Activated gamma-delta T cell treated with Interleukin-2 at 50 U/mL for 16 hours (primary cell): Measurements from ENCODE around the gene PTPN11.
"Not testable (repeated sequence)": the region's sequence is repeated elsewhere in the genome, so short reads cannot be mapped to it uniquely, and the experiment has no call there.

ENCODE experiments used
- DNase-seq: peaks from one replicate; pipeline ENCODE4 v3.0.0-alpha.2; 2020

Gene PTPN11

GRCh38 chr12:112518365-112518735 is 99.6 kb downstream of the PTPN11 start:
- DNase-seq: no peak

DNA sequence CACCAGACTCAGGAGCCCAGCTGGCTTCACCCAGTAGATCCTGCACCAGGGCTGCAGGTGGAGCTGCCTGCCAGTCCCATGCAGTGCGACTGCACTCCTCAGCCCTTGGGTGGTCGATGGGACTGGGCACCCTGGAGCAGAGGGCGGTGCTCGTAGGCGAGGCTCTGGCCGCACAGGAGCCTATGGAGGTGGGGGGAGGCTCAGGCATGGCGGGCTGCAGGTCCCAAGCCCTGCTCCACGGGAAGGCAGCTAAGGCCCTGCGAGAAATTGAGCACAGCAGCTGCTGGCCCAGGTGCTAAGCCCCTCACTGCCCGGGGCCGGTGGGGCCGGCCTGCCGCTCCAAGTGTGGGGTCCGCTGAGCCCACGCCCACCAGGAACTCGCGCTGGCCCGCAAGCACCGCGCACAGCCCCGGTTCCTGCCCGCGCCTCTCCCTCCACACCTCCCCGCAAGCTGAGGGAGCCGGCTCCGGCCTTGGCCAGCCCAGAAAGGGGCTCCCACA is 101.1 kb downstream of the PTPN11 start:
- not testable (repeated sequence) for DNase-seq

GRCh38 chr12:112523856-112524255 is 105.1 kb downstream of the PTPN11 start:
- DNase-seq: no peak

DNA sequence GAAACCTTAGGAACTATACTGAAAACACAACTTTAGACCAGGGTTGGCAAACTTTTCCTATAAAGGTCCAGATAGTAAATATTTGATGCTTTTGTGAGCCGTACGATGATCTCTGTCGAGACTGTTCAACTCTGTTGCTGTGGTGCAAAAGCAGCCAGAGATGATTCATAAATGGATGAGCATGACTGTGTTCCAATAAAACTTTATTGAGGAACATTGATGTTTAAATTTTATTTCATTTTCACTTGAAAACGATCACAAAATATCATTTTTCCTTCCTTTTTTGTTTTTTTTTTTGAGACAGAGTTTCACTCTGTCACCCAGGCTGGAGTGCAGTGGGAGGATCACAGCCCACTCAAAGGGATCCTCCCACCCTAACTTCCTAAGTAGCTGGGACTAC is 105.5 kb downstream of the PTPN11 start:
- no peak for DNase-seq

DNA sequence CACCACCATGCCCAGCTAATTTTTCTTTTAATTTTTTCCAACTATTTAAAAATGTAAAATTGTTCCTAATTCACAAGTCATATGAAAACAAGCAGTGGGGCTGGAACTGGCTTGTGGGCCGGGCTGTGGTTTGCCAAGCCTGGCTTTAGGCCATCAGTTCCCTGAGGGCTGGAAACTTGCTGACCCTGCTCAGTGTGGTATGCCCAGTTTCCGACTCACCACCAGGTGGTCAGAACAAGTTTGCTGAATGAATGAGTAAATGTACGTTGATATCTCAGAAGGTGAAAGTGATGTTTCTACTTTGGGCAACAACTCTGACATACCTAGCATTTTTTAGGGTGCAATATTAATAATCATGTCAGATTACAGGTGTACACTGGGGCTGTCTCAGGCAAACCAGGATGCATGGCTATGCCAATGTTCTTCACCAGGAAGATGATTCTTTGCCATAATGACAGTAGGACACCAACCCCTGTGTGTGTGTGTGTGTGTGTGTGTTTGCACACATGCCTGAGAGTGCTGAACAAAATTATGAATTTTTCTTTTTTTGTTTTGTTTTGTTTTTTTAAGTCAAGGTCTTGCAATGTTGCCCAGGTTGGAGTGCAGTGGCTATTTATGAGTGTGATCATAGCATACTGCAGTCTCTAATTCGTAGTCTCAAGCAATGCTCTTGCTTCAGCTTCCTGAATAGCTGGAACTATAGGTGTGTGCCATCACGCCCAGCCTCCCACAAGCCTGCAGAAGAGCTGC is 106.1 kb downstream of the PTPN11 start:
- no peak for DNase-seq

DNA sequence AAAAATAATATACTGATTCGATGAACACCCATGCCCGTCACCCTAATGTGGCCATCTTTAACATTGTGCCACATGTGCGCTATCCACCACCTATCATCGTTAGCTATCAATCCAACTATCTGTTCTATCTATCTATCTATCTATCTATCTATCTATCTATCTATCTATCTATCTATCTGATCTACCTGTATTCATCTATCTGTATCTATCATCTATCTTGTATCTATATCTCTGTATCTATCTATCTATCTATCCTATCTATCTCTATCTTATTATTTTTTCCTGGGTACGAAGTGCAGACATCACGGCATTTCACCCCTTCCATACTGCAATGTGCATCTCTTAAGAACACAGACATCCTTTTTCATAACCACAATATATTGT is 106.7 kb downstream of the PTPN11 start:
- no peak for DNase-seq

DNA sequence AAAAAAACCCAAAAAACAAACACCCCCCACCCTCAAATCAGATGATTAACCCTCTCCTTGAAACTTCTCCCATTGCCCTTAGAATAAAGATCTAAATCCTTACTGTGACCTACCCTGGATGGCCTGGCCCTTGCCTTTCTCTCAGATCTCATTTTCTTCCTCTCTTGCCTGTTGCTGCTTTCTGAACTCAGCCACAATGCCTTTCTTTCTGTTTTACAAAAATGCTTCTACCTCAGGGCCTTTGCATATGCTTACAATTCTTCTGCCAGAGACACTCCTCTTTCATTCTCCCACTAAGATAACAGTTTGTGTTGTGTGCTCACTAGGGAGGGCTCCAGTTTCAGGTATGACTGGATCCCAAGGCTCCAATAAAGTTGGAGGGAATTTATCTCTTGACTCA is 108.3 kb downstream of the PTPN11 start:
- DNase-seq: no peak

DNA sequence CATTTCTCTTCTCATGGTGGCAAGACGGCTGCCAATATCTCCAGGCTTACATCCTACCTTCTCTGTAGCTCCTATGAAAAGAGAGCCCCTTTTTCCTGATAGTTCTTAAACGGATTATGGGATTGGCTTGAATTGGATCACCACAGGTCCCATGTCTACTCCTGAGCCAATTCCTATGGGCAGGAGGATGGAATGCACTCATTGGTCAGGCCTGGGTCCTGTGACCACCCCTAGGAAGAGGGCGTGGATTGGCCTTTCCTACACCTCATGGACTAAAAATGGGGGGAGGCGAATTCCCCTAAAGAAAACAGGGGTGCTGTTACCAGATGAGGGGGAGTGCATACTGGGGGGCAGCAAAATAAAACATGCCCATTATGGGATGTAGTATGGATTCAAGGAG is 108.8 kb downstream of the PTPN11 start:
- DNase-seq: no peak

GRCh38 chr12:112528521-112528920 is 109.8 kb downstream of the PTPN11 start:
- DNase-seq: no peak

DNA sequence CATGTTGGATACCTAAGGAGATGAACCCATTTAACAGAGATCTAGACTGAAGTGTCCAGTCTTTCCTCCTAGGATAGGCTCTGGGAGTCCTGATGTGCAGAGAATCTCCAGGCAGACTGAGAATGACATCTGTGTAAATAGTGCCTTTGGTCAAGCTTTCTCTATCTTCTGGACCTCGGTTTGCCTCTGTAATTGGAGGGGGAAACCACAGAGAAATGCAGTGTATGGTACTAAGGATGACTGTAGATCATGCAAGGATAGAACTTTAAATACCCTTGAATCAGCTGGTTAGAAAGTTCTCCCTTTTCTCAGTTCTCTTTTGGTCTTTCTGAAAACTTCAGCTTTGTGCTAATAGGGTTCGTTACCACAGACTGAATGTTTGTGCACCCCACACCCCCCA is 112.2 kb downstream of the PTPN11 start:
- DNase-seq: no peak

DNA sequence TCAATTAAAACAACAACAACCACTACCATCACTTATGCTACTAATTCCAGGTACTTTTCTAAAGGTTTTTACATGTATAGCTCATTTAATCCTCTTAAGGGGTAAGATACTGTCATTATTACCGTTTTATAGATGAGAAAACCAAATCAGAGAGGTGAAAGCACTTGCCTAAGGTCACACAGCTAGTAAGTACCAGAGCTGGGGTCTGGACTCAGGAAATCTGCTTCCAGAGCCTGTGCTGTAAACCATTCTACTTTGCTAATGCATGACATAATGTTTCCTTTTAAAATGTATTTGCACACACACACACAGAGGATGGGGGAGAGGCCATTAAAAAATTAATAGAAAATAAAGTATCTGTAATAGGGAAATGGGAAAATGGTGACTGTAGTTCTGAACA is 113.4 kb downstream of the PTPN11 start:
- no peak for DNase-seq

DNA sequence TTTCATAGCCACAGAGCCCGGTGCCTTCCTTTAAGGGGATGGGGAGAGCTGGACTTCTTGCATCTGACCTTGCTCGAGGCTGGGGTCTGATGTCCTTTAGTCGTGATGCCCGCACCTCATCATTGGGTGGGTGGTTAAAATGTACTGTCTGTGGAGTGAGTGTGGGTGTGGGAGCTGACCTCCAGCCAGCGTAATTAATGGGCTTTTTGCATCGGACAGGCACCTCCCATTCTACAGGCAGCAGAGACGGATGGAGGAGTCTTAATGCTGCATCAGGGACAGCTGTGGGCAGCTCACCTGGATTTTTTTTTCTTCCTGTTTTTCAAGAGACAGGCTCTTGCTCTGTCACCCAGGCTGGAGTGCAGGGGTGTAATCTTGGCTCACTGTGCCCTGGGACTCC is 114.8 kb downstream of the PTPN11 start:
- DNase-seq: no peak

- DNase-seq: no peak
Observed at GRCh38 chr12:112535017-112535416, 116.3 kb downstream of the PTPN11 start.

GRCh38 chr12:112535637-112536366 is 117.1 kb downstream of the PTPN11 start:
- DNase-seq: no peak

DNA sequence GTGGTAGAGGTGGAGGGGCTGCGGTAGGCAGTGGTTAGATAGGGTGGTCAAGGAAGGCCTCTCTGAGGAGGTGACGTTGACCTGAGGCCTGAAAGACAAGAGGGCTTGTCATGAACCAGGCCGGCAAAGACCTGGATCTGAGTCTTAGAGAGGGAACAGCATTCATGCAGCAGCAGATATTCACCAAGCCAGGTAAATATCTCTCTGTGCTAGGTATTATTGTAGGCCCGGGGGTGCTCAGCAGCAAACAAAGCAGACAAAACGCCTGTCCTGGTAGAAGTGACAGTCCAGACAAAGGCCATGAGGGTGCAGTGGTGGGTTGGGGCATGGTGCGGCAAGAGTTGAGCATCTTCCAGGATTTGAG is 117.6 kb downstream of the PTPN11 start:
- DNase-seq: no peak

- DNase-seq: no peak
Observed at GRCh38 chr12:112537710-112538396, 119.1 kb downstream of the PTPN11 start.

DNA sequence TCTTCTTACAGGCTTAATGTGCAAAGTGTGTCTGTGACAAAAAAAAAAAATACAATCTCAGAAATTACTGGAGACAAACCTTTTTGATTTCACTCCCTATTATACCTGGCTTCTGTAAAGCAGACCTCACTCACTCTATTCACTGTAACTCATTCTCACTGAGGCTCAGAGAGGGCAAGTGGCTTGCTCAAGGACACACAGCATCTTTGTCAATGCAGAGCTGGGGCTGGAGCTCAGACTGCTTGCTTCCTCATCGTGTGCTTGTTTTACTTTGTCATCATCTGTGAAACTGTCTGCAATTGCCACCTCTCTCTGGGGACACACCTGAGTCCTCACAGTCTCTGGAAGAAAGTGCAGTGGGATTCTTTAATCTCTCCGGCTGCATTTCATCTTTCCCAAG is 120.0 kb downstream of the PTPN11 start:
- no peak for DNase-seq

DNA sequence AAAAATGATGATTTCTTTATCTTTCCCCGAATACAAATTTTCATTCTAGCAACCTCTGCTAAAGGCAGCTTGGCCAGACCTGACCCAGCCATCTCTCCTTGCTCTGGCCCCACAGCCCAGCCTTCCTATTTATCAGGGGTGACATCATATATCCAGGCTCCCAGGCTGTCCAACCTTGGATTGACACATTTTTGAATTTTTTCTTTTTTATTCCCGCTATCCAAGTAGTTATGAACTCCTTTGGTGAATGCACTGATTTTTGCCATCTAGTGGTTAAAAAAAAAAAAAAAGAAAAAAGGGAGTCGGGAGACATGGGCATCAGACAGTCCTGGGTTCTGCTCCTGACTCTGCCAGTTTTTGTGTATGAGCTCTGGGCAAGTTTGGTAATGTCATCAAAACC is 120.5 kb downstream of the PTPN11 start:
- no peak for DNase-seq

- DNase-seq: no peak
Observed at GRCh38 chr12:112540021-112540420, 121.3 kb downstream of the PTPN11 start.

GRCh38 chr12:112543751-112544150 is 125.0 kb downstream of the PTPN11 start:
- no peak for DNase-seq

DNA sequence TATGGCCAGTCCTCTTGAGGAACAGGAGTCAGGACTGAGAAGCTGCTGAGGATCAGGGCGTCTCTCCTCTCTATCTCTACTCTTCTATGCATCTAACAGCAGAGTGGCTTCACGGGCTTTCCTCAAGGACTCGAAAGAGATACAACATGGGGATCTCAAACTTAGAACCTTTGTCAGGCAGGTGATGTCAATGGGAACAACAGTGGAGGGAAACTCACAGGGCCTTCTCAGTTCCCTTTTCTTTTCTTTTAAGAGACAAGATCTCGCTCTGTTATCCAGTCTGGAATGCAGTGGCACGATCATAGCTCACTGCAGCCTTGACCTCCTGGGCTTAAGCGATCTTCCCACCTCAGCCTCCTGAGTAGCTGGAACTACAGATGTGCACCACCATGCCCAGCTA is 127.6 kb downstream of the PTPN11 start:
- no peak for DNase-seq

GRCh38 chr12:112546996-112547395 is 128.2 kb downstream of the PTPN11 start:
- DNase-seq: no peak

DNA sequence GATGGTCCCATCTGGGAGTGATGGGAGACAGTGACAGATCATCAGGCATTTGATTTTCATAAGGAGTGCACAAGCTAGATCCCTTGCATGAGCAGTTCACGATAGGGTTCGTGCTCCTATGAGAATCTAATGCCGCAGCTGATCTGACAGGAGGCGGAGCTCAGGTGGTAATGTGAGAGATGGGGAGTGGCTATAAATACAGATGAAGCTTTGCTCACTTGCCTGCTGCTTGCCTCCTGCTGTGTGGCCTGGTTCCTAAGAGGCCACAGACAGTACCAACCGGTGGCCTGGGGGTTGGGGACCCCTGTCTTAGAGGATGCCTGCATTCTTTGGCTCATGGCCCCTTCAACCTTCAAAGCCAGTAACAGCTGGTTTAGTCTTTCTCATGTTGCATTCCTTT is 130.3 kb downstream of the PTPN11 start:
- no peak for DNase-seq

DNA sequence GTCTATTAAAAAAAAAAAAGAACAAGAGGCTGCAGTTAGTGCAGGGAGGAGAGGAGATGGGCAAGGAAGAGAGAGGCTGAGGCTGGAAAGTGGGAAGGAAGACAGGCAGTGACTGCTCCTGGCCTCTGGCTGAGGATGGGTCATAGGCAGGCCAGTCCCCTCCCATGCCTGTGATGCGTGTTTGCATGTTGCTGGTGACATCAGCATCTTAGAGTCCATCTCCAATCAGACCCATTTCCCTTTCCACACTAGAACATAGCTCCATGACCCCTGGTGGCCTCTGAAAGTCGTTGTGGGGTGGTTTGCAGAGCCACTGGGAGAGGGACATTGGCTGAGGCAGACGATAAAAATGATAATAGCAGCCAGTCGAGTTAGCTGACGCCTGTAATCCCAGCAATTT is 132.9 kb downstream of the PTPN11 start:
- no peak for DNase-seq
